ENCODE results near the gene ODC1. TPM values are rescaled to one million over a fixed set of nuclear protein-coding genes. Genes with fewer than 3 reads are reported as not detected.
A peak's percentile ranks its signal among the peaks of the same experiment; 100 is the strongest.

The ODC1 gene
- total RNA-seq, 6 donors from 2014 or later = 3.1 to 223 (median 46.0) TPM

- peaks cover 14 to 20% (median 16%) of the 10 kb centered on the region in 4 donors for H3K4me1 ChIP-seq
- H3K9me3 ChIP-seq = no peaks in the 10 kb centered on the region
- H3K27ac ChIP-seq = no peak overlapping the region
- TF ChIP-seq POLR2A (IDR thresholded peaks at IDR 0.05) = no peak
- no peak for TF ChIP-seq EP300 (IDR thresholded peaks at IDR 0.05)
- TF ChIP-seq POLR2AphosphoS5 (IDR thresholded peaks at IDR 0.05) = no peak
- no peak for TF ChIP-seq CTCF (IDR thresholded peaks at IDR 0.05)
- no peak for DNase-seq
- H3K27me3 ChIP-seq = no peaks in the 10 kb centered on the region
- 87 to 88% methylated on average over 6 to 13 of the region's 13 CpGs for WGBS, 2 donors
- no peak for ATAC-seq (ENCODE audit: low FRiP score in 2 of 2)
- H3K4me3 ChIP-seq = no peak overlapping the region
- peaks cover 7 to 28% (median 25%) of the 10 kb centered on the region in 4 donors for H3K36me3 ChIP-seq
Observed at GRCh38 chr2:10436583-10437110, 11.5 kb downstream of the ODC1 start.

- DNase-seq (no peak), ATAC-seq (ENCODE audit: low FRiP score in 2 of 2) (no peak)
- Histone ChIP-seq H3K27ac (no peak overlapping the region), H3K27me3 (no peaks in the 10 kb centered on the region), H3K9me3 (no peaks in the 10 kb centered on the region), H3K36me3 (peaks cover 0 to 21% (median 16%) of the 10 kb centered on the region in 4 donors), H3K4me1 (peaks cover 15 to 23% (median 19%) of the 10 kb centered on the region in 4 donors), H3K4me3 (no peak overlapping the region)
- TF ChIP-seq EP300 (IDR thresholded peaks at IDR 0.05) (no peak), POLR2A (IDR thresholded peaks at IDR 0.05) (no peak), CTCF (IDR thresholded peaks at IDR 0.05) (no peak), POLR2AphosphoS5 (IDR thresholded peaks at IDR 0.05) (no peak)
- 94 to 98% methylated on average over 8 to 14 of the region's 14 CpGs for WGBS, 2 donors
Observed at GRCh38 chr2:10435820-10436204, 12.3 kb downstream of the ODC1 start.

- 43 to 67% methylated on average over 10 to 17 of the region's 28 CpGs for WGBS, 2 donors
- ATAC-seq (ENCODE audit: low FRiP score in 2 of 2) (peak; percentile 88 to 89), DNase-seq (peak; percentile 78 to 95)
- H3K4me3 ChIP-seq = no peak overlapping the region
- H3K9me3 ChIP-seq = no peaks in the 10 kb centered on the region
- peaks cover 15 to 23% (median 19%) of the 10 kb centered on the region in 4 donors for H3K4me1 ChIP-seq
- H3K27ac ChIP-seq = no peak overlapping the region
- H3K36me3 ChIP-seq = peaks cover 0 to 15% (median 10%) of the 10 kb centered on the region in 4 donors
- H3K27me3 ChIP-seq = no peaks in the 10 kb centered on the region
- peak; percentile 95 to 98 (median 96) for TF ChIP-seq CTCF (IDR thresholded peaks at IDR 0.05)
- TF ChIP-seq POLR2A (IDR thresholded peaks at IDR 0.05) = no peak
- no peak for TF ChIP-seq EP300 (IDR thresholded peaks at IDR 0.05)
- no peak for TF ChIP-seq POLR2AphosphoS5 (IDR thresholded peaks at IDR 0.05)
Observed at GRCh38 chr2:10434886-10435819, 13.0 kb downstream of the ODC1 start.

GRCh38 chr2:10433947-10434885 lies 13.9 kb downstream of the ODC1 start:
- Histone ChIP-seq H3K27ac (no peak overlapping the region), H3K9me3 (no peaks in the 10 kb centered on the region), H3K36me3 (peaks cover 0 to 5% (median 1%) of the 10 kb centered on the region in 4 donors), H3K27me3 (no peaks in the 10 kb centered on the region), H3K4me1 (peaks cover 15 to 23% (median 19%) of the 10 kb centered on the region in 4 donors), H3K4me3 (no peak overlapping the region)
- DNase-seq (peak in 1 of 2 donors; percentile 59), ATAC-seq (ENCODE audit: low FRiP score in 2 of 2) (no peak)
- WGBS, 2 donors = 79 to 82% methylated on average over 10 to 18 of the region's 19 CpGs
- TF ChIP-seq POLR2A (IDR thresholded peaks at IDR 0.05) = no peak
- TF ChIP-seq POLR2AphosphoS5 (IDR thresholded peaks at IDR 0.05) = no peak
- no peak for TF ChIP-seq EP300 (IDR thresholded peaks at IDR 0.05)
- no peak for TF ChIP-seq CTCF (IDR thresholded peaks at IDR 0.05)

All from upper lobe of left lung (tissue), 6 donors.